ENCODE results near the gene RSKR.

RSKR gene

GRCh38 chr17:28580959-28581358 lies 33.0 kb downstream of the RSKR start:
- Histone ChIP-seq H3K18ac (ENCODE audit: low read length) (no peak overlapping the region), H3K56ac (ENCODE audit: low read length) (no peak overlapping the region), H2BK5ac (ENCODE audit: low read length) (no peak overlapping the region), H3K4me3 (ENCODE audit: low read length) (no peak overlapping the region), H3K4me1 (ENCODE audit: control insufficient read depth, low read depth, low read length) (peaks cover 5% of the 10 kb centered on the region), H3K36me3 (ENCODE audit: control insufficient read depth, insufficient read depth, low read length) (peaks cover 38% of the 10 kb centered on the region), H2AK5ac (ENCODE audit: low read length) (no peak overlapping the region), H3K4ac (ENCODE audit: low read depth, low read length) (no peak overlapping the region), H3K23ac (ENCODE audit: low read length) (no peak overlapping the region), H2BK120ac (ENCODE audit: low read depth, low read length) (no peak overlapping the region), H3K79me1 (ENCODE audit: low read length) (no peaks in the 10 kb centered on the region), H3K27ac (ENCODE audit: low read depth, low read length) (no peak overlapping the region), H3K27me3 (ENCODE audit: insufficient read depth, low read length, poor library complexity) (no peaks in the 10 kb centered on the region), H3K79me2 (ENCODE audit: control insufficient read depth, insufficient read depth, low read length) (no peaks in the 10 kb centered on the region), H3K9ac (ENCODE audit: low read length) (no peak overlapping the region), H3K4me2 (ENCODE audit: low read length) (no peak overlapping the region), H4K8ac (ENCODE audit: low read depth, low read length) (no peak overlapping the region), H4K5ac (ENCODE audit: low read length) (no peak overlapping the region), H2BK15ac (replicated peaks; ENCODE audit: low read depth) (no peak overlapping the region)
- no CpG with 5 or more reads among the region's 3 CpGs for WGBS (ENCODE audit: extremely low coverage, insufficient coverage, low lambda C conversion rate)
- DNase-seq, result no peak

GRCh38 chr17:28579526-28579925 lies 34.5 kb downstream of the RSKR start:
- no CpG with 5 or more reads among the region's 4 CpGs for WGBS (ENCODE audit: extremely low coverage, insufficient coverage, low lambda C conversion rate)
- H2BK120ac ChIP-seq (ENCODE audit: low read depth, low read length), result no peak overlapping the region
- no peak overlapping the region for H3K23ac ChIP-seq (ENCODE audit: low read length)

GRCh38 chr17:28578246-28579195 lies 35.5 kb downstream of the RSKR start:
- Histone ChIP-seq H2AK5ac (ENCODE audit: low read length) (no peak overlapping the region), H3K27ac (ENCODE audit: low read depth, low read length) (no peak overlapping the region), H3K18ac (ENCODE audit: low read length) (no peak overlapping the region), H2BK5ac (ENCODE audit: low read length) (no peak overlapping the region), H3K4me3 (ENCODE audit: low read length) (no peak overlapping the region), H3K79me2 (ENCODE audit: control insufficient read depth, insufficient read depth, low read length) (no peaks in the 10 kb centered on the region), H4K5ac (ENCODE audit: low read length) (no peak overlapping the region), H2BK15ac (replicated peaks; ENCODE audit: low read depth) (no peak overlapping the region), H3K79me1 (ENCODE audit: low read length) (no peaks in the 10 kb centered on the region), H3K56ac (ENCODE audit: low read length) (no peak overlapping the region), H3K4me1 (ENCODE audit: control insufficient read depth, low read depth, low read length) (peaks cover 5% of the 10 kb centered on the region), H3K4ac (ENCODE audit: low read depth, low read length) (no peak overlapping the region), H3K27me3 (ENCODE audit: insufficient read depth, low read length, poor library complexity) (no peaks in the 10 kb centered on the region), H2BK120ac (ENCODE audit: low read depth, low read length) (no peak overlapping the region), H3K36me3 (ENCODE audit: control insufficient read depth, insufficient read depth, low read length) (peaks cover 22% of the 10 kb centered on the region), H4K8ac (ENCODE audit: low read depth, low read length) (no peak overlapping the region), H3K9ac (ENCODE audit: low read length) (no peak overlapping the region), H3K23ac (ENCODE audit: low read length) (no peak overlapping the region), H3K4me2 (ENCODE audit: low read length) (no peak overlapping the region)
- WGBS (ENCODE audit: extremely low coverage, insufficient coverage, low lambda C conversion rate), result no CpG with 5 or more reads among the region's 8 CpGs
- no peak for DNase-seq

More at GRCh38 chr17:28579526-28579925, 34.5 kb downstream of the RSKR start:
- Histone ChIP-seq H3K79me2 (ENCODE audit: control insufficient read depth, insufficient read depth, low read length) (no peaks in the 10 kb centered on the region), H3K36me3 (ENCODE audit: control insufficient read depth, insufficient read depth, low read length) (peaks cover 30% of the 10 kb centered on the region), H3K27me3 (ENCODE audit: insufficient read depth, low read length, poor library complexity) (no peaks in the 10 kb centered on the region), H3K4me3 (ENCODE audit: low read length) (no peak overlapping the region), H3K4ac (ENCODE audit: low read depth, low read length) (no peak overlapping the region), H3K18ac (ENCODE audit: low read length) (no peak overlapping the region), H2BK5ac (ENCODE audit: low read length) (no peak overlapping the region), H2AK5ac (ENCODE audit: low read length) (no peak overlapping the region), H3K56ac (ENCODE audit: low read length) (no peak overlapping the region), H3K27ac (ENCODE audit: low read depth, low read length) (no peak overlapping the region), H3K4me1 (ENCODE audit: control insufficient read depth, low read depth, low read length) (peaks cover 5% of the 10 kb centered on the region), H4K5ac (ENCODE audit: low read length) (no peak overlapping the region), H3K9ac (ENCODE audit: low read length) (no peak overlapping the region), H3K4me2 (ENCODE audit: low read length) (no peak overlapping the region), H4K8ac (ENCODE audit: low read depth, low read length) (no peak overlapping the region), H2BK15ac (replicated peaks; ENCODE audit: low read depth) (no peak overlapping the region), H3K79me1 (ENCODE audit: low read length) (no peaks in the 10 kb centered on the region)
- no peak for DNase-seq

- peak overlapping the region; percentile 15 for H3K27ac ChIP-seq (ENCODE audit: low read depth, low read length)
- H3K27me3 ChIP-seq (ENCODE audit: insufficient read depth, low read length, poor library complexity), result no peaks in the 10 kb centered on the region
- H3K4me1 ChIP-seq (ENCODE audit: control insufficient read depth, low read depth, low read length), result peaks cover 5% of the 10 kb centered on the region
- H3K4ac ChIP-seq (ENCODE audit: low read depth, low read length), result no peak overlapping the region
- no peak for DNase-seq
- no peak overlapping the region for H3K4me2 ChIP-seq (ENCODE audit: low read length)
- no peak overlapping the region for H3K18ac ChIP-seq (ENCODE audit: low read length)
- H3K4me3 ChIP-seq (ENCODE audit: low read length), result no peak overlapping the region
- no peak overlapping the region for H2BK120ac ChIP-seq (ENCODE audit: low read depth, low read length)
- H3K23ac ChIP-seq (ENCODE audit: low read length), result no peak overlapping the region
- H4K8ac ChIP-seq (ENCODE audit: low read depth, low read length), result no peak overlapping the region
- no peaks in the 10 kb centered on the region for H3K79me2 ChIP-seq (ENCODE audit: control insufficient read depth, insufficient read depth, low read length)
- H2BK5ac ChIP-seq (ENCODE audit: low read length), result no peak overlapping the region
- no peak overlapping the region for H4K5ac ChIP-seq (ENCODE audit: low read length)
- H3K56ac ChIP-seq (ENCODE audit: low read length), result peak overlapping the region; percentile 65
- WGBS (ENCODE audit: extremely low coverage, insufficient coverage, low lambda C conversion rate), result no CpG with 5 or more reads among the region's 3 CpGs
- no peaks in the 10 kb centered on the region for H3K79me1 ChIP-seq (ENCODE audit: low read length)
- H3K36me3 ChIP-seq (ENCODE audit: control insufficient read depth, insufficient read depth, low read length), result peaks cover 20% of the 10 kb centered on the region
- H2AK5ac ChIP-seq (ENCODE audit: low read length), result no peak overlapping the region
- peak overlapping the region; percentile 43 for H3K9ac ChIP-seq (ENCODE audit: low read length)
- no peak overlapping the region for H2BK15ac ChIP-seq (replicated peaks; ENCODE audit: low read depth)
Measured at GRCh38 chr17:28577466-28577824, 36.5 kb downstream of the RSKR start.

- peak within 1 kb of the TSS; percentile 15 for H3K27ac ChIP-seq (ENCODE audit: low read depth, low read length)
- no peak within 1 kb of the TSS for H3K23ac ChIP-seq (ENCODE audit: low read length)
- no peak within 1 kb of the TSS for H4K5ac ChIP-seq (ENCODE audit: low read length)
- no peak within 1 kb of the TSS for H3K18ac ChIP-seq (ENCODE audit: low read length)
- no peak within 1 kb of the TSS for H3K4me3 ChIP-seq (ENCODE audit: low read length)
- peak; percentile 98 for DNase-seq
- H2AK5ac ChIP-seq (ENCODE audit: low read length), result no peak within 1 kb of the TSS
- H3K56ac ChIP-seq (ENCODE audit: low read length), result peak within 1 kb of the TSS; percentile 65
- no peak within 1 kb of the TSS for H2BK5ac ChIP-seq (ENCODE audit: low read length)
- no peak within 1 kb of the TSS for H2BK120ac ChIP-seq (ENCODE audit: low read depth, low read length)
- no peaks in the 10 kb centered on the region for H3K27me3 ChIP-seq (ENCODE audit: insufficient read depth, low read length, poor library complexity)
- WGBS (ENCODE audit: extremely low coverage, insufficient coverage, low lambda C conversion rate), result no CpG with 5 or more reads among the region's 26 CpGs
- H3K9ac ChIP-seq (ENCODE audit: low read length), result peak within 1 kb of the TSS; percentile 43
- H4K8ac ChIP-seq (ENCODE audit: low read depth, low read length), result no peak within 1 kb of the TSS
- H3K4ac ChIP-seq (ENCODE audit: low read depth, low read length), result no peak within 1 kb of the TSS
- peaks cover 15% of the 10 kb centered on the region for H3K36me3 ChIP-seq (ENCODE audit: control insufficient read depth, insufficient read depth, low read length)
- no peaks in the 10 kb centered on the region for H3K79me2 ChIP-seq (ENCODE audit: control insufficient read depth, insufficient read depth, low read length)
- peak within 1 kb of the TSS; percentile 7 for H3K4me2 ChIP-seq (ENCODE audit: low read length)
- H2BK15ac ChIP-seq (replicated peaks; ENCODE audit: low read depth), result no peak within 1 kb of the TSS
- peaks cover 6% of the 10 kb centered on the region for H3K4me1 ChIP-seq (ENCODE audit: control insufficient read depth, low read depth, low read length)
- no peaks in the 10 kb centered on the region for H3K79me1 ChIP-seq (ENCODE audit: low read length)
Measured at GRCh38 chr17:28576758-28577465, 37.1 kb downstream of the RSKR start, which contains the start of gene ALDOC. Gene ALDOC, minus strand, starts transcription at chr17:28576895. Its CDS starts 1,363 bp downstream, at chr17:28575532.

Data from mesendoderm (in vitro differentiated cells).